ENCODE results near the gene TRAPPC3.

DNA sequence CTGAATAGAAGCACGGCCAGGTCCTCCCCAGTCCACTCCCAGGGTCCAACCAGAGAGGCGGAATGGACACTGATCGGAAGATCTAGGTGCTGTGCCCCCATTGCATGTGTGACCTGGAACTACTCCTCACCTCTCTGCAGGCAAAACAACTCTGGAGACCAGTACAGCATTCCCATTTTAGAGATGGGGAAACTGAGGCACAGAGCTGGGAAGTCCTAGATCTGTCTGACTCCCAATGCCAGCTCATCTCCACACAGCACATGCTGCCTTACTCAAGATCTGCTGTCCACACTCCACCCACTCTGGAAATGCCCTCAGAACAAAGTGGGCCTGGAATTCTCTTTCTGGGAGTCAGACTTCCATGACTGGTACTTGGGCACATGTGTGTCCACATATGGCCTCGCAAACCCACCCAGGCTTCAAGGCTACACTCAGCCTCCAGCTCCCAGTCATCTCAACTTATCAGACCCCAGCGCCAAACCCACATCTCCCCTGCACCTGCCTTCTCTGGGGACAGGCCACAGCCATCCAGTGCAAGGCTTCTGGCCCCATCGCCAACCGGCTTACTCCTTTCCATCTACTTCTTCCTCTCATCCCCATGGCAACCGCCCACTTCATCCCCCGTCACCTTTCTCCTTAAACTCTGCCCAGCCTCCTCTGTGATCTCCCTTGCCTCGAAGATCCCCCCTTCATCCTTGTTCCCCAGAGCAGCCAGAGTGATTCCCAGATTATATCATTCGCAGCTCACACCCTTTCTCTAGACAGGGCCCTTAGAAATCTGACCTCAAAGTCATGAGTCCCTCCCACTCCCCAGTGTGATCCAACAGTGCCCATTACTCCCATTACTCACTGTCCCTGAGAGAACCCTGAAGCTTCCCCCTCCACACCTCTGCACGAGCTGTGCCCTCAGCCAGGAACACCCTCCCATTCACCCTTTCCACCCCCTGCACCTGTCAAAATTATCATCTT lies 26.9 kb downstream of the TRAPPC3 start:
- TF ChIP-seq, protein P1, sequence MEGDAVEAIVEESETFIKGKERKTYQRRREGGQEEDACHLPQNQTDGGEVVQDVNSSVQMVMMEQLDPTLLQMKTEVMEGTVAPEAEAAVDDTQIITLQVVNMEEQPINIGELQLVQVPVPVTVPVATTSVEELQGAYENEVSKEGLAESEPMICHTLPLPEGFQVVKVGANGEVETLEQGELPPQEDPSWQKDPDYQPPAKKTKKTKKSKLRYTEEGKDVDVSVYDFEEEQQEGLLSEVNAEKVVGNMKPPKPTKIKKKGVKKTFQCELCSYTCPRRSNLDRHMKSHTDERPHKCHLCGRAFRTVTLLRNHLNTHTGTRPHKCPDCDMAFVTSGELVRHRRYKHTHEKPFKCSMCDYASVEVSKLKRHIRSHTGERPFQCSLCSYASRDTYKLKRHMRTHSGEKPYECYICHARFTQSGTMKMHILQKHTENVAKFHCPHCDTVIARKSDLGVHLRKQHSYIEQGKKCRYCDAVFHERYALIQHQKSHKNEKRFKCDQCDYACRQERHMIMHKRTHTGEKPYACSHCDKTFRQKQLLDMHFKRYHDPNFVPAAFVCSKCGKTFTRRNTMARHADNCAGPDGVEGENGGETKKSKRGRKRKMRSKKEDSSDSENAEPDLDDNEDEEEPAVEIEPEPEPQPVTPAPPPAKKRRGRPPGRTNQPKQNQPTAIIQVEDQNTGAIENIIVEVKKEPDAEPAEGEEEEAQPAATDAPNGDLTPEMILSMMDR (IDR thresholded peaks at IDR 0.05) = no peak
- TF ChIP-seq ZFX (IDR thresholded peaks at IDR 0.05; ENCODE audit: borderline replicate concordance) = no peak
